Bronchial epithelial cell (primary cell): ENCODE results near the gene RAB32. TPM values are rescaled to one million over a fixed set of nuclear protein-coding genes. Genes with fewer than 3 reads are reported as not detected.

Source experiments
- DNase-seq: peaks from one replicate; pipeline ENCODE4 v3.0.0-alpha.2; 2010; ENCODE audit warnings: low read depth
- FAIRE-seq: peaks from 2 replicates; lab custom pipeline; 2011; peaks lifted over from hg19 to GRCh38; lab: Jason Lieb, UNC
- H3K27me3 ChIP-seq: 2 replicates; pipeline ENCODE4 v1.5.1; 2011; ENCODE audit warnings: low read length; ENCODE audit not compliant: control insufficient read depth, insufficient read depth
- H3K36me3 ChIP-seq: 2 replicates; pipeline ENCODE4 v1.5.1; 2011; ENCODE audit warnings: low read length; ENCODE audit not compliant: control insufficient read depth, insufficient read depth
- H3K4me3 ChIP-seq: 2 replicates; pipeline ENCODE4 v1.5.1; 2011; ENCODE audit warnings: mild to moderate bottlenecking, low read depth, low read length, control low read depth
- CTCF ChIP-seq: IDR thresholded peaks from 2 replicates; pipeline ENCODE4 v1.5.1; 2011; ENCODE audit warnings: mild to moderate bottlenecking, moderate library complexity, low read length, control low read depth, inconsistent platforms; ENCODE audit not compliant: insufficient read depth, severe bottlenecking
- total RNA-seq: library from RNA; depleted of rRNA; stranded (reverse); fragments of >200 nt; gene quantifications from 2 replicates; pipeline ENCODE4 v1.2.1, GENCODE V29; 2014

The RAB32 gene
- total RNA-seq, 1 donor from 2014 or later: 230 TPM

GRCh38 chr6:146574211-146574610 is 30.6 kb downstream of the RAB32 start:
- no peak for TF ChIP-seq CTCF
- no peaks in the 10 kb centered on the region for H3K36me3 ChIP-seq
- DNase-seq: no peak
- H3K27me3 ChIP-seq: no peaks in the 10 kb centered on the region
- no peak for FAIRE-seq
- no peak overlapping the region for H3K4me3 ChIP-seq

GRCh38 chr6:146578054-146578453 is 34.4 kb downstream of the RAB32 start:
- DNase-seq (peak; percentile 85), FAIRE-seq (no peak)
- Histone ChIP-seq H3K4me3 (no peak overlapping the region), H3K27me3 (no peaks in the 10 kb centered on the region), H3K36me3 (no peaks in the 10 kb centered on the region)
- no peak for TF ChIP-seq CTCF

GRCh38 chr6:146581968-146582367 is 38.3 kb downstream of the RAB32 start:
- DNase-seq: no peak
- H3K36me3 ChIP-seq: no peaks in the 10 kb centered on the region
- no peak for FAIRE-seq
- no peak for TF ChIP-seq CTCF
- H3K4me3 ChIP-seq: no peak overlapping the region
- H3K27me3 ChIP-seq: no peaks in the 10 kb centered on the region

GRCh38 chr6:146582857-146583256 is 39.2 kb downstream of the RAB32 start:
- Histone ChIP-seq H3K27me3 (no peaks in the 10 kb centered on the region), H3K36me3 (no peaks in the 10 kb centered on the region), H3K4me3 (no peak overlapping the region)
- no peak for DNase-seq
- no peak for FAIRE-seq
- TF ChIP-seq CTCF: no peak

GRCh38 chr6:146583966-146584365 is 40.3 kb downstream of the RAB32 start:
- Histone ChIP-seq H3K27me3 (no peaks in the 10 kb centered on the region), H3K36me3 (no peaks in the 10 kb centered on the region), H3K4me3 (no peak overlapping the region)
- no peak for TF ChIP-seq CTCF
- no peak for FAIRE-seq
- peak; percentile 25 for DNase-seq

- no peak for FAIRE-seq
- no peak for DNase-seq
- H3K36me3 ChIP-seq: no peaks in the 10 kb centered on the region
- no peak overlapping the region for H3K4me3 ChIP-seq
- no peak for TF ChIP-seq CTCF
- no peaks in the 10 kb centered on the region for H3K27me3 ChIP-seq
Measured at GRCh38 chr6:146587459-146587858, 43.8 kb downstream of the RAB32 start.
